ENCODE measurements around the gene PMVK. TPM values are rescaled to one million over a fixed set of nuclear protein-coding genes. Genes with fewer than 3 reads are reported as not detected.
"Not testable (repeated sequence)": the region's sequence is repeated elsewhere in the genome, so short reads cannot be mapped to it uniquely, and the experiment has no call there.

The PMVK gene
- total RNA-seq = 9.6 TPM

- H3K9me3 ChIP-seq = no peaks in the 10 kb centered on the region
- peaks cover 0 to 6% of the 10 kb centered on the region in 2 donors for H3K36me3 ChIP-seq
- intact Hi-C loops (cut with DNase I) = loop anchor here (1.0 to 5.0 kb wide), 8 partner anchors 20 to 377 kb away; partner anchors contain the start of genes KCNN3, PBXIP1, SLC50A1 and ZBTB7B
- peaks cover 0 to 13% of the 10 kb centered on the region in 2 donors for H3K4me1 ChIP-seq
- TF ChIP-seq, protein P1, sequence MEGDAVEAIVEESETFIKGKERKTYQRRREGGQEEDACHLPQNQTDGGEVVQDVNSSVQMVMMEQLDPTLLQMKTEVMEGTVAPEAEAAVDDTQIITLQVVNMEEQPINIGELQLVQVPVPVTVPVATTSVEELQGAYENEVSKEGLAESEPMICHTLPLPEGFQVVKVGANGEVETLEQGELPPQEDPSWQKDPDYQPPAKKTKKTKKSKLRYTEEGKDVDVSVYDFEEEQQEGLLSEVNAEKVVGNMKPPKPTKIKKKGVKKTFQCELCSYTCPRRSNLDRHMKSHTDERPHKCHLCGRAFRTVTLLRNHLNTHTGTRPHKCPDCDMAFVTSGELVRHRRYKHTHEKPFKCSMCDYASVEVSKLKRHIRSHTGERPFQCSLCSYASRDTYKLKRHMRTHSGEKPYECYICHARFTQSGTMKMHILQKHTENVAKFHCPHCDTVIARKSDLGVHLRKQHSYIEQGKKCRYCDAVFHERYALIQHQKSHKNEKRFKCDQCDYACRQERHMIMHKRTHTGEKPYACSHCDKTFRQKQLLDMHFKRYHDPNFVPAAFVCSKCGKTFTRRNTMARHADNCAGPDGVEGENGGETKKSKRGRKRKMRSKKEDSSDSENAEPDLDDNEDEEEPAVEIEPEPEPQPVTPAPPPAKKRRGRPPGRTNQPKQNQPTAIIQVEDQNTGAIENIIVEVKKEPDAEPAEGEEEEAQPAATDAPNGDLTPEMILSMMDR (IDR thresholded peaks at IDR 0.05) = peak in 2 of 3 experiments; percentile 26 to 42
- H3K27ac ChIP-seq = peak within 1 kb of the TSS; percentile 97 to 98
- H3K4me3 ChIP-seq = peak within 1 kb of the TSS; percentile 73 to 75
- no peaks in the 10 kb centered on the region for H3K27me3 ChIP-seq
- DNase-seq (ENCODE audit: low spot score in 2 of 2) = peak; percentile 84 to 98
Measured at GRCh38 chr1:154936555-154937084, at the start of gene PMVK. Gene PMVK, minus strand, starts transcription at chr1:154936719. Its CDS starts 34 bp downstream, at chr1:154936685.

- H3K4me1 ChIP-seq = peaks cover 7 to 10% of the 10 kb centered on the region in 2 donors
- peak overlapping the region; percentile 56 to 59 for H3K27ac ChIP-seq
Measured at GRCh38 chr1:154983776-154984466, 47.4 kb upstream of the PMVK start.

GRCh38 chr1:154982897-154983648, 46.6 kb upstream of the PMVK start, which contains the start of gene FLAD1:
Gene FLAD1, plus strand, starts transcription at chr1:154983344. Its CDS starts 351 bp downstream, at chr1:154983695.
- intact Hi-C loops (cut with DNase I) = loop anchor here (1.0 to 2.0 kb wide), 4 partner anchors 8 to 27 kb away; partner anchors contain the start of genes PBXIP1 and PYGO2
- Histone ChIP-seq H3K9me3 (no peaks in the 10 kb centered on the region), H3K4me3 (peak within 1 kb of the TSS; percentile 58 to 84), H3K36me3 (peaks cover 10 to 11% of the 10 kb centered on the region in 2 donors), H3K27me3 (no peaks in the 10 kb centered on the region), H3K4me1 (peaks cover 7 to 10% of the 10 kb centered on the region in 2 donors), H3K27ac (peak within 1 kb of the TSS; percentile 56 to 59)
- peak; percentile 97 to 99 for DNase-seq (ENCODE audit: low spot score in 2 of 2)
- TF ChIP-seq, protein P1 (IDR thresholded peaks at IDR 0.05) = no peak

More at GRCh38 chr1:154983776-154984466, 47.4 kb upstream of the PMVK start:
- DNase-seq (ENCODE audit: low spot score in 2 of 2) = no peak
- Histone ChIP-seq H3K4me3 (peak overlapping the region; percentile 58 to 84), H3K36me3 (peaks cover 14% of the 10 kb centered on the region in 2 donors), H3K27me3 (no peaks in the 10 kb centered on the region), H3K9me3 (no peaks in the 10 kb centered on the region)
- intact Hi-C loops (cut with DNase I) = loop anchor here (1.0 to 2.0 kb wide), 4 partner anchors 9 to 28 kb away; partner anchors contain the start of genes PBXIP1 and PYGO2
- TF ChIP-seq, protein P1 (IDR thresholded peaks at IDR 0.05) = no peak

- Histone ChIP-seq H3K9me3 (no peaks in the 10 kb centered on the region), H3K27me3 (no peaks in the 10 kb centered on the region), H3K27ac (no peak overlapping the region), H3K4me3 (peak overlapping the region in 1 of 2 donors; percentile 84), H3K36me3 (peaks cover 5% of the 10 kb centered on the region in 2 donors), H3K4me1 (peaks cover 7 to 10% of the 10 kb centered on the region in 2 donors)
- no peak for DNase-seq (ENCODE audit: low spot score in 2 of 2)
- TF ChIP-seq, protein P1 (IDR thresholded peaks at IDR 0.05) = no peak
- intact Hi-C loops (cut with DNase I) = loop anchor here (2.0 kb wide), 1 partner anchor 22 kb away; the partner anchor contains the start of gene PYGO2
Measured at GRCh38 chr1:154982341-154982740, 45.8 kb upstream of the PMVK start.

DNA sequence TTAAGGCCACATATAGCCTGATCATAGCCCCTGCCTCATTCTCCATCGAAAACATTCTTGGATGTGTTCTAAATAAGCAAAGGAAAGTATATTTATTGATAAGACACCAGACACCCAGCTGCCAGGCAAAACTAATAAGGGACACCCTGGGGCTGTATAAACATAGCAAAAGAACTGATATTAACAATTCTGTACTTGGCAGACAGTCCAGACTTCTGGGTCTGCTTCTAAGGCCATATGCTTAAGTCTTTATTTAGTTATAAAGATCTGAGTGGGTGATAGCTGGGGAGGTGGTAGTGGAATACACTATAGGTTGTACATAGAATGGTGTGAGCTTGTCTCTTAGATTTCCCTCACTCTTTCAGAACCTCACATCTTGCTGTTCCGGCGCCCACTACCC, 41.8 kb upstream of the PMVK start:
- H3K4me3 ChIP-seq = no peak overlapping the region
- H3K36me3 ChIP-seq = peaks cover 5% of the 10 kb centered on the region in 2 donors
- H3K27ac ChIP-seq = no peak overlapping the region
- DNase-seq (ENCODE audit: low spot score in 2 of 2) = no peak
- no peaks in the 10 kb centered on the region for H3K27me3 ChIP-seq
- H3K9me3 ChIP-seq = no peaks in the 10 kb centered on the region
- intact Hi-C loops (cut with DNase I) = no loop called here
- H3K4me1 ChIP-seq = peaks cover 2 to 5% of the 10 kb centered on the region in 2 donors
- TF ChIP-seq, protein P1 (IDR thresholded peaks at IDR 0.05) = no peak

- intact Hi-C loops (cut with DNase I); H3K27me3 ChIP-seq; H3K36me3 ChIP-seq; DNase-seq (ENCODE audit: low spot score in 2 of 2); H3K4me3 ChIP-seq; H3K27ac ChIP-seq; H3K4me1 ChIP-seq; H3K9me3 ChIP-seq: not testable (repeated sequence)
Measured at GRCh38 chr1:154977762-154978161, 41.2 kb upstream of the PMVK start.
